SK-N-SH (cell line): Measurements from ENCODE around the gene TACC2. TPM values are rescaled to one million over a fixed set of nuclear protein-coding genes. Genes with fewer than 3 reads are reported as not detected.

Experiments used
- CTCF ChIA-PET: fragments of 300-600, 350-600 bp; formaldehyde crosslinking; extraction: SDS; loops from one replicate; lab custom pipeline; 2021; lab: Yijun Ruan, JAX
- POLR2A ChIA-PET: fragments of 350-600 bp; sonication (Branson Sonifier 250); formaldehyde crosslinking; extraction: SDS; loops from one replicate; lab custom pipeline; 2020; ENCODE audit warnings: antibody characterized with exemption, inconsistent platforms; lab: Yijun Ruan, JAX
- DNase-seq: peaks from one replicate; pipeline ENCODE4 v3.0.0; 2012
- H2AFZ ChIP-seq: fragments of 200-600 bp; sonication (generic); 2 replicates; pipeline ENCODE4 v1.8.1; 2016; ENCODE audit warnings: antibody characterized with exemption, mild to moderate bottlenecking, low read depth
- H3F3A ChIP-seq: fragments of 200-600 bp; sonication (generic); replicated peaks from 2 replicates; pipeline ENCODE3; 2016; ENCODE audit warnings: antibody characterized with exemption, mild to moderate bottlenecking; ENCODE audit not compliant: insufficient read depth
- H3K27ac ChIP-seq, 2 experiments: fragments of 200-500 bp in 1 of 2; fragments of 200-600 bp in 1 of 2; sonication (Bioruptor generic) in 1 of 2; sonication (generic), shearing (Covaris generic) in 1 of 2; 2 replicates each; pipeline versions ENCODE4 v1.5.1 to v1.6.1; 2014 to 2016; ENCODE audit warnings: low read depth in 2 of 2, inconsistent platforms in 1 of 2, low read length in 1 of 2, mild to moderate bottlenecking in 1 of 2, mixed read lengths in 1 of 2
- H3K27me3 ChIP-seq: fragments of 200-600 bp; sonication (generic), shearing (Covaris generic); 2 replicates; pipeline ENCODE4 v1.6.1; 2016; ENCODE audit warnings: mixed run types; ENCODE audit not compliant: insufficient read depth
- H3K36me3 ChIP-seq, 2 experiments: fragments of 200-500 bp in 1 of 2; fragments of 200-600 bp in 1 of 2; sonication (Bioruptor generic) in 1 of 2; sonication (generic) in 1 of 2; replicated peaks in 1 of 2; 2 replicates each; pipeline versions ENCODE3 to v1.5.1; 2014 to 2016; ENCODE audit warnings: low read length in 1 of 2, mild to moderate bottlenecking in 1 of 2; ENCODE audit not compliant: insufficient read depth in 2 of 2, control insufficient read depth in 1 of 2
- H3K4me1 ChIP-seq, 2 experiments: fragments of 200-500 bp in 1 of 2; fragments of 200-600 bp in 1 of 2; sonication (Bioruptor generic) in 1 of 2; sonication (generic), shearing (Covaris generic) in 1 of 2; 2 replicates each; pipeline versions ENCODE4 v1.5.1 to v1.6.1; 2014 to 2016; ENCODE audit warnings: low read depth in 1 of 2, low read length in 1 of 2, mixed run types in 1 of 2; ENCODE audit not compliant: insufficient read depth in 2 of 2, control insufficient read depth in 1 of 2
- H3K4me2 ChIP-seq: fragments of 200-600 bp; sonication (generic), shearing (Covaris generic); 2 replicates; pipeline ENCODE4 v1.6.1; 2017; ENCODE audit warnings: mixed run types
- H3K4me3 ChIP-seq, 2 experiments: fragments of 200-500 bp in 1 of 2; fragments of 200-600 bp in 1 of 2; sonication (Bioruptor generic) in 1 of 2; sonication (generic), shearing (Covaris generic) in 1 of 2; 2 replicates each; pipeline versions ENCODE4 v1.5.1 to v1.8.1; 2014 to 2016; ENCODE audit warnings: low read depth in 2 of 2, inconsistent platforms in 1 of 2, low read length in 1 of 2, mild to moderate bottlenecking in 1 of 2, mixed read lengths in 1 of 2, moderate library complexity in 1 of 2
- H3K79me2 ChIP-seq: fragments of 200-600 bp; sonication (generic); 2 replicates; pipeline ENCODE4 v1.8.1; 2017; ENCODE audit warnings: mild to moderate bottlenecking; ENCODE audit not compliant: insufficient read depth
- H3K9ac ChIP-seq: fragments of 200-600 bp; sonication (generic); 2 replicates; pipeline ENCODE4 v1.6.1; 2017; ENCODE audit warnings: mixed run types
- H3K9me2 ChIP-seq: fragments of 200-600 bp; sonication (generic); 2 replicates; pipeline ENCODE4 v1.6.1; 2017; ENCODE audit warnings: mixed run types
- H3K9me3 ChIP-seq: fragments of 200-600 bp; sonication (generic); 2 replicates; pipeline ENCODE4 v1.6.1; 2017; ENCODE audit warnings: mixed run types, mild to moderate bottlenecking, moderate library complexity
- H4K20me1 ChIP-seq: fragments of 200-600 bp; sonication (generic); 2 replicates; pipeline ENCODE4 v1.6.1; 2017; ENCODE audit warnings: mild to moderate bottlenecking, mixed run types; ENCODE audit not compliant: insufficient read depth
- CTCF ChIP-seq: fragments of 200-600 bp; sonication (generic); IDR thresholded peaks from 2 replicates; pipeline ENCODE4 v1.6.1; 2017; ENCODE audit warnings: antibody characterized with exemption, mild to moderate bottlenecking, moderate library complexity
- EP300 ChIP-seq, 2 experiments: IDR thresholded peaks; 2 replicates each; pipeline versions ENCODE4 v1.4.0 to v1.6.1; 2012; ENCODE audit warnings: borderline replicate concordance in 1 of 2, low read depth in 1 of 2, low read length in 1 of 2
- FOSL2 ChIP-seq: IDR thresholded peaks from 2 replicates; pipeline ENCODE4 v1.4.0; 2012; ENCODE audit warnings: low read depth, mild to moderate bottlenecking, moderate library complexity, borderline replicate concordance
- FOXJ3 ChIP-seq: sonication (generic); formaldehyde crosslinking; IDR thresholded peaks from 2 replicates; pipeline ENCODE4 v1.5.1; 2020; ENCODE audit warnings: mild to moderate bottlenecking, missing genetic modification reagents
- GABPA ChIP-seq: IDR thresholded peaks from 2 replicates; pipeline ENCODE4 v1.4.0; 2012; ENCODE audit warnings: low read depth, mild to moderate bottlenecking
- JUND ChIP-seq: IDR thresholded peaks from 2 replicates; pipeline ENCODE4 v1.4.0; 2012
- MAX ChIP-seq: IDR thresholded peaks from 2 replicates; pipeline ENCODE4 v1.4.0; 2012; ENCODE audit warnings: low read depth
- MEF2A ChIP-seq: IDR thresholded peaks from 2 replicates; pipeline ENCODE4 v1.4.0; 2012; ENCODE audit warnings: low read depth, borderline replicate concordance
- MXI1 ChIP-seq: IDR thresholded peaks from 2 replicates; pipeline ENCODE4 v1.6.1; 2012; ENCODE audit warnings: mild to moderate bottlenecking, low read depth, low read length, improper control_type of control experiment
- REST ChIP-seq: IDR thresholded peaks from 2 replicates; pipeline ENCODE4 v1.6.1; 2012; ENCODE audit warnings: mild to moderate bottlenecking, low read depth, low read length, moderate library complexity
- RXRA ChIP-seq: IDR thresholded peaks from 2 replicates; pipeline ENCODE4 v1.4.0; 2012; ENCODE audit warnings: low read depth, mild to moderate bottlenecking, borderline replicate concordance
- SIN3A ChIP-seq: IDR thresholded peaks from 2 replicates; pipeline ENCODE4 v1.6.1; 2012; ENCODE audit warnings: low read depth, mild to moderate bottlenecking, low read length, moderate library complexity, borderline replicate concordance
- ZBTB33 ChIP-seq: IDR thresholded peaks from 2 replicates; pipeline ENCODE4 v1.4.0; 2012; ENCODE audit warnings: low read depth, borderline replicate concordance
- WGBS: methylation state at CpG from one replicate; pipeline ENCODE4 v1.1.6; 2017; ENCODE audit warnings: low lambda C conversion rate; 5-methylcytosine and 5-hydroxymethylcytosine counted together
- polyA plus RNA-seq, 3 experiments: library from polyadenylated mRNA; depleted of rRNA; stranded (reverse); fragments of >200 nt; gene quantifications; 2 replicates each; pipeline ENCODE4 v1.2.3, GENCODE V29; 2012
- TF ChIP-seq, protein P1 (sequence below): IDR thresholded peaks from 2 replicates; pipeline ENCODE4 v1.4.0; 2012; ENCODE audit warnings: low read depth, borderline replicate concordance

TACC2 gene
- polyA plus RNA-seq, 1 of the 3 experiments (the other 2 are of a cell fraction) = 8.8 TPM

- H3K4me1 ChIP-seq = peaks cover 0 to 12% of the 10 kb centered on the region in 2 experiments; a peak in 2 of 4 replicates
- no peak overlapping the region for H2AFZ ChIP-seq
- H3K4me2 ChIP-seq = no peak overlapping the region
- TF ChIP-seq FOSL2 (no peak), ZBTB33 (no peak), MAX (no peak), EP300 (IDR thresholded peaks at IDR 0.05; ENCODE audit: borderline replicate concordance in 1 of 2, low read depth in 1 of 2, low read length in 1 of 2) (no peak)
- DNase-seq = no peak
- peaks cover 0 to 37% of the 10 kb centered on the region in 2 experiments for H3K36me3 ChIP-seq
- no peaks in the 10 kb centered on the region for H3K9me3 ChIP-seq
- POLR2A ChIA-PET = no interaction called here
- H3K27me3 ChIP-seq = no peaks in the 10 kb centered on the region
- CTCF ChIA-PET = no interaction called here
- H3K9ac ChIP-seq = no peak overlapping the region
- 99% methylated on average over 9 of the region's 9 CpGs for WGBS
- no peaks in the 10 kb centered on the region for H3K9me2 ChIP-seq
- no peaks in the 10 kb centered on the region for H3K79me2 ChIP-seq
- H4K20me1 ChIP-seq = no peaks in the 10 kb centered on the region
- H3K27ac ChIP-seq = no peak overlapping the region
- no peak overlapping the region for H3K4me3 ChIP-seq
- no peaks in the 10 kb centered on the region for H3F3A ChIP-seq
These were observed 236.4 kb downstream of the TACC2 start for GRCh38 chr10:122225330-122225729.

DNA sequence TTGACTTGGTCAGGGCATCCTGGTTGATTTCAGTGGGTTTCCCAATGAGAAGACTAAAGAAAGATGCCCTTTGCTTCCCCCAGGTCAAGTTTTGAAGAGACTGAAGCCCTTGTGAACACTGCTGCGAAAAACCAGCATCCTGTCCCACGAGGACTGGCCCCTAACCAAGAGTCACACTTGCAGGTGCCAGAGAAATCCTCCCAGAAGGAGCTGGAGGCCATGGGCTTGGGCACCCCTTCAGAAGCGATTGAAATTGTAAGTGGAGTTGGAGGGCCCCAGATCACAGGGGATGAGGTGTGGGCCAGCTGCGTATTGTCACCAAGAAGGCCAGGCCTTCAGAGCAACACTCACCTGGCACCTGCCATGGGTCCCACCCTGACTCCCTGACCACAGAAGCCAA, 238.8 kb downstream of the TACC2 start:
- Histone ChIP-seq H3K4me1 (peaks cover 0 to 26% of the 10 kb centered on the region in 2 experiments; a peak in 2 of 4 replicates), H2AFZ (no peak overlapping the region), H3K9ac (no peak overlapping the region), H3F3A (no peaks in the 10 kb centered on the region), H3K4me2 (no peak overlapping the region), H4K20me1 (no peaks in the 10 kb centered on the region), H3K27me3 (no peaks in the 10 kb centered on the region), H3K36me3 (peaks cover 0 to 32% of the 10 kb centered on the region in 2 experiments), H3K9me3 (no peaks in the 10 kb centered on the region), H3K4me3 (no peak overlapping the region), H3K27ac (no peak overlapping the region), H3K79me2 (no peaks in the 10 kb centered on the region), H3K9me2 (no peaks in the 10 kb centered on the region)
- WGBS = 87% methylated on average over 4 of the region's 4 CpGs
- no peak for DNase-seq
- POLR2A ChIA-PET = no interaction called here
- CTCF ChIA-PET = no interaction called here
- TF ChIP-seq MAX (no peak), CTCF (no peak), MXI1 (no peak), RXRA (no peak), JUND (no peak), MEF2A (no peak), GABPA (no peak), FOSL2 (no peak), SIN3A (no peak), FOXJ3 (no peak), ZBTB33 (no peak), REST (no peak)
- TF ChIP-seq, protein P1, sequence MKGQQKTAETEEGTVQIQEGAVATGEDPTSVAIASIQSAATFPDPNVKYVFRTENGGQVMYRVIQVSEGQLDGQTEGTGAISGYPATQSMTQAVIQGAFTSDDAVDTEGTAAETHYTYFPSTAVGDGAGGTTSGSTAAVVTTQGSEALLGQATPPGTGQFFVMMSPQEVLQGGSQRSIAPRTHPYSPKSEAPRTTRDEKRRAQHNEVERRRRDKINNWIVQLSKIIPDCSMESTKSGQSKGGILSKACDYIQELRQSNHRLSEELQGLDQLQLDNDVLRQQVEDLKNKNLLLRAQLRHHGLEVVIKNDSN = no peak
